IPS DF 19.7 (cell line): ENCODE results near the gene SYDE2.

Source experiments
- DNase-seq: peaks from one replicate; pipeline ENCODE4 v3.0.0-alpha.2; 2013; ENCODE audit warnings: low read depth, low spot score

The SYDE2 gene

DNA sequence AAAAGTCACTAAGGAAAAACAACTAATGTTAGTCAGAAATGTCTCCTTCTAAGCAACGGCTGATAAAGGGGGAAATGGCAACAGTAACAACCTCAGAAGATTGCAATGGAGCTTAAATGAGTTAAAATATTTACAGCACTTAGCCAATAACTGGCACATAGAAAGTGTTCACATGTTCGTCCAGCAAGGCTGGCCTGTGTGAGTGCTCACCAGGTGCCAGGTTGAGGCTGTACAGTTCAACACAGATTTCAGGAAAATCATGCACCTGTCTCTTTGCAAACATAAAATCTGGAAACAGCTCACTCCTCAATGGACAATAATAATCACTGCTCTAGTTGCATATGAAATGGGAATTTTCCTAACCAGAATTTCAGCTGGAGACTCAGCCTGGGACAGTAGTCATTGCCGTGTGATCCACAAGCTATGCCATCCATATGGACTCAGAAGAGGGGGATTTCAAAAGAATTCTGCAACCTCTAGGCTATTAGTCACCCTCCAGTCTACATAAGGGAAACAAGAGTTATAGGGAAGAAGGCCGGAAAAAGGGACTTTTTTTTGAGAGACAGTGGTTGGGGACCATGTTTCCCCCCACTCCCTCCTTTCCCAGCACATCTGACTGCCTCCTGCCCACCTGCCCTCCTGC is 68.6 kb downstream of the SYDE2 start:
- no peak for DNase-seq

DNA sequence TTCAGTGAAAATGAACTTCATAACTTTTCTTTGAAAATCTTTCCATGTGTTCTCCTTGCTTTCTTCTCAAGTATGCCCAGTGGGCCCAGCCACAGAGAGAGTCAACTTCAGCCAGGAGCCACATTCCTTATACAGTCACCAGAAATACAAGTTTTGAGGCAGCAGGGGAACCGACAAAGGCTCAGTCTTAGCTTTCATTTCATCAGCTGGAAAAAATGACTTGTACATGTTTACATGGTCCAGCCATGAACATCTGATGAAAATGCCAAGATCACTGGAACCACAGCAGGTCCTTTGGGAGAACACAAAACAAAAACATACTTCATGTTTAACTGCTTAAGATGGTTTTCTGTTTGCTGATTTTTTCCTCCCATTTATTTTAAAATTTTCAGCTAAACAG is 72.5 kb downstream of the SYDE2 start:
- DNase-seq: no peak

DNA sequence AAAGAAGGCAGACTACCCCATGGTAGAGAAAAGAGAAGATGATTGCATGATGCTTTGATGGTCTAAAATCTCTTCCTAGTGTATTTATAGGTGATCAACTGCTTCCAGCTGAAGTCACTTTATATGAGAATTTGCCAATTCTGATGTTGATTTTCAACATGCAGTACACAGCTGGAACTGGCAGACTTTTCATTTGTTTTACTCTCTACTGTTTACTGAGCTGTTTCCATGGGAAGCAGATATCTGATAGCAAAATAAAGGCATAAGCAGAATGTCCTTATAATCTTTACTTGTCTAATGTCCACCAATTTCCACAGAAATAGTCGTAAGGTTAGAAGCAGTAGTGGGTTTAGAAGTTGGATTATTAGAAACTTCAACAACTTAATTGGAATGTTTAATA is 74.9 kb downstream of the SYDE2 start:
- DNase-seq: no peak

DNA sequence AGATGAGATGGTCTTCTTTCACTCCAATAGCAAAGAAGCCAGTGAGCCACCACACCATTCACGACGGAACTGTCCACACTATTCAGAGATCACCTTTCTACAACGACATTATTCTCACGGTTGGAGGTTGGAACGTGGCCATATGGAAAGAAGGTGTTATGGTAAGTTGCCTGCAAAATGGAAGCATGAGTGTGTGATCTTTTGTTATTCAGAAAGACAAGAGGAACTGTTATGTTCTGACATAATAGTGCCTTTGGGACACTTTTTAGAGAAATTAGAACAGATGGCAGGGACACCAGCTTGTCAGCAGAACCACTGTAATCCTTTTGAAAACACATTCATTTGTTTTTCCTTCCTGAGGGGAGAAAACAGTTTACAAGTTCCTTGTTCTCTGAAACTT is 76.7 kb downstream of the SYDE2 start:
- DNase-seq: no peak

DNA sequence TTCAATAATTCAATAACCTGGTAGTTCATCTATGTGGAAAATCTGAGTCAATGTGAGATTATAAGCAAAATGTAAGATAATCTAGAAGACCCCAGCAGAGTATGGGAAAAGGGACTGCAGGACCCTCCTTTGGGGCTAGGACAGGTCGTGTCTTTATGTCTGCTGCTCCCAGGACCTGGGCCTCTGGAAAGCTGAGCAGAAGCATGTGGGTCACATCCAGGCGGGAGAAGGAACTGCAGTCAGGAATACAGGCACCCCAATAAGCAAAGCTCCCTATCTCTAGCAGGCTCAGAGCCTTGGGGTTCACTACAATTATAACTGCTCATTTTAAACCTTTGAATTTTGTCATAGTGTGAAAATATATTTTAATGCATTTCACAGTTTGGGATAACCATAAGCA is 78.6 kb downstream of the SYDE2 start:
- DNase-seq: no peak

DNA sequence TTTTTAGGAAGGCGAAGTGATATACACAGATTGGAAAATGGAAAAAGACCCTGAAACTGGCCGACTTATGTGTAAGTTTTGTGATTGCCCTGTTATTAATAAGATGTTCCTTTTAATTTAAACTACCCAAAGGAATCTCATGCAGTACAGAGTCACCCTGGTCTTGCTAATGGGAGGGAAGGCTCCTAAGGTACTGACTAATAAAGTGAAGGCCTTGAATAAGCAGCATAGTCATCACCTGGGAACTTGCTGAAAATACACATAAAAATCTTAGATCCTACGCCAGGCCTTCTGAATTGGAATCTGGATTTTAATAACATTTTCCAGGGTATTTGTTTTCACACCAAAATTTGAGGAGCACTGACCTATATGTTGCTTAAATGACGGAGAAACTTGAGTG is 79.1 kb downstream of the SYDE2 start:
- no peak for DNase-seq

DNA sequence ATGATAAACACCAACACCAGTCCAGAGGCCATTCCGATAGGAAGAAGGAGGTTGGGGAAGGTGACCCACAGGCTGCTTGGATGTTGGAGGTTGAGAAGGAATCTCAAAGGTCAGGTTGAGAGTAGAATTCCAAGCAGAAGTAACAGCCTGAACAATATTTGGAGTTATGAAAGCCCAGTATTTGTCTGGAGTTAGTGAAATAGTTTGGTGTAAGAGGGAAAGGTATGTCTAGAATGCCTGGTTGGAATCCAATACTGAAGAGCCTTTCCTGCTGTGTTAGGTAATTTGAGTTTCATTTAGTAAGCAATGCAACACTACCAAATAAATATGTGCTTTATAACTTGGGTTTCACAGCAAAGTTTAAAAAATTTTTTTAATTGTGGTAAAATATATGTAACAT is 82.1 kb downstream of the SYDE2 start:
- no peak for DNase-seq

DNA sequence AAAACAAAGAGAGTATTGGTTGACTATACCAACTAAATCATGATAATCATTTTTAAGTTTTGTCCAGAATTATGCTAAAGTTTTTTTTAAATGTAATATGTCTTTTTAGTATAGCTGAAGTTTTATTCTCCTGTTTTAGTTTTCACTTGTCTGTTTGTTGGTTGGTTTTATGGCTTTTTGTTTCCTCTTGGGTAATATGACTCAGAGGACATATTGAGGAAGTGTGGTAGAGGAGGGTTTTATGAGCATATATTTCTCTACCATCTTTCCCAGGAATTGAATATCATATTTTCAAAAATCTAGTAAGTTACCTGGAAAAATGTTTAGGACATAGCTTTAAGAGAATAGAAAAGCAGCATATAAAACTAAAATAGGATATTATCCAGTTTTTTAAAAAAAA is 84.0 kb downstream of the SYDE2 start:
- no peak for DNase-seq

DNA sequence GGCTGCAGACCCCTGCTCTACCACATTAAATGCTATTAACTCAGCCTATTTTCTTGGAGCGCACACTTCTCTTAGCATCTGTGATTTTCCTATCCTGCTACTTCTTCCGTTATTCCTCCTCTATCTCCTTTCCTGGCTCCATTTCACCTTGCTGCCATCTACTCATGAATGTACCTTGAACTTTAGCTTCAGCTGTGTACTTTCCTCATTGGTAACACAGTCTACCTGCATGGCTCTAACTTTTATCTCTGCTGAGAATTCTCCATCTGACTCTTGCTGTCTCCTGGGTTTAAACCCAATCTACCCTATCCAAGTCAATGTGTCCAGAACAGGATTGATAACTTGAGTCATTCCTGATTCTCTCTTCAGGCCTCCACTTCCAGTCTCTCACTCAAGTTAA is 84.9 kb downstream of the SYDE2 start:
- no peak for DNase-seq

DNA sequence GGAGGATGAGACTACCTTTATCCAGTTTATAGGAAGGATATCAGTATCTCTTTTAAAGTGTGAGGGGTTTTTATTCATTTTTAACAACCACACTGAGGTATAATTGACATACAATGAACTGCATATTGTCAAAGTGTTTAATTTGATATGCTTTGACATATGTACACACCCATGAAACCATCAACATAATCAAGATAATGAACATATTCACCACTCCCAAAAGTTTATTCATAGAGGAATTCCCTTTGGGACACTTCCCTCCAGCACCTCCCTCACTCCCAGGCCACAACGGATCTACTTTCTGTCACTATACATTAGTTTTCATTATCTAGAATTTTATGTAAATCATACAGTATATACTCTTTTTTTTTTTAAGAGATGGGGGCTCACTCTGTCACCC is 89.1 kb downstream of the SYDE2 start:
- DNase-seq: no peak

DNA sequence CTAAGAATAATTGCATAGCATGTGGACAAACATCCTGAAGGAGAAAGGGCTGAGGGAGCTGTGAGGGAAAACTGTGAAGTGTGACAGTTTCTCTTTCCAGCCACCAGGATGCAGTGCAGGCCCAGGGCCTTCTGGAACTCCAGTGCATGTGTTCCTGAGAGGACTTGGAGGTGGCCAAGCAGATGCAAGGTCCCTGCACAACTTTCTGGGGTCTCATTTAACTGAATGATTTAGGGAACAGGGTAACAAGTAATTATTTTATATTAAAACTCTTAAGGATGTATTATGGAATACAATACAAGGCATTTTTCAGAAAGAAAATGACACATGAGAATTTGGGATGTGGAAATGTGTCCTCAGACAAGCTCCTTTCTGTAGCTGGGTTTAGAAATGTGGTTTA is 91.3 kb downstream of the SYDE2 start:
- DNase-seq: peak; percentile 20
